Keratinocyte (primary cell): ENCODE measurements around the gene NRP2. TPM values are rescaled to one million over a fixed set of nuclear protein-coding genes. Genes with fewer than 3 reads are reported as not detected.

ENCODE experiments used
- DNase-seq: peaks from one replicate; pipeline ENCODE4 v3.0.0-alpha.2; 2011; ENCODE audit warnings: low read depth, missing footprints, low spot score
- FAIRE-seq: peaks from 2 replicates; lab custom pipeline; 2011; peaks lifted over from hg19 to GRCh38; lab: Jason Lieb, UNC
- H2AFZ ChIP-seq: 2 replicates; pipeline ENCODE4 v1.6.0; 2012; ENCODE audit warnings: low read length, control low read depth, inconsistent platforms; ENCODE audit not compliant: control insufficient read depth
- H3K27ac ChIP-seq: 2 replicates; pipeline ENCODE4 v1.5.1; 2011; ENCODE audit warnings: low read length; ENCODE audit not compliant: control insufficient read depth, insufficient read depth
- H3K27me3 ChIP-seq: 3 replicates; pipeline ENCODE4 v1.6.0; 2011; ENCODE audit warnings: low read length; ENCODE audit not compliant: control insufficient read depth, insufficient read depth; ENCODE audit errors: extremely low read depth
- H3K36me3 ChIP-seq, 2 experiments: 2 replicates in 1 of 2; 3 replicates in 1 of 2; pipeline ENCODE4 v1.5.1; 2011; ENCODE audit warnings: low read length in 2 of 2, mild to moderate bottlenecking in 1 of 2; ENCODE audit not compliant: control insufficient read depth in 2 of 2, insufficient read depth in 2 of 2; ENCODE audit errors: extremely low read depth in 1 of 2
- H3K4me1 ChIP-seq: 3 replicates; pipeline ENCODE4 v1.5.1; 2011; ENCODE audit warnings: low read length; ENCODE audit not compliant: control insufficient read depth, insufficient read depth; ENCODE audit errors: extremely low read depth
- H3K4me2 ChIP-seq: 3 replicates; pipeline ENCODE4 v1.6.0; 2011; ENCODE audit warnings: low read depth, low read length; ENCODE audit not compliant: control insufficient read depth, insufficient read depth; ENCODE audit errors: extremely low read depth
- H3K4me3 ChIP-seq, 3 experiments: fragments of 200-600 bp in 1 of 3; sonication (generic) in 1 of 3; 2 replicates in 2 of 3; 3 replicates in 1 of 3; pipeline ENCODE4 v1.5.1; 2011 to 2016; ENCODE audit warnings: low read length in 3 of 3, mild to moderate bottlenecking in 3 of 3, control low read depth in 2 of 3, inconsistent platforms in 1 of 3, low read depth in 1 of 3, mixed read lengths in 1 of 3, mixed run types in 1 of 3, moderate library complexity in 1 of 3; ENCODE audit not compliant: control insufficient read depth in 2 of 3, insufficient read depth in 2 of 3; ENCODE audit errors: extremely low read depth in 1 of 3
- H3K79me2 ChIP-seq: 2 replicates; pipeline ENCODE4 v1.6.0; 2012; ENCODE audit warnings: low read length; ENCODE audit not compliant: control insufficient read depth, insufficient read depth
- H3K9ac ChIP-seq: 3 replicates; pipeline ENCODE4 v1.6.0; 2011; ENCODE audit warnings: low read length; ENCODE audit not compliant: control insufficient read depth, insufficient read depth; ENCODE audit errors: extremely low read depth
- H3K9me1 ChIP-seq: 3 replicates; pipeline ENCODE4 v1.6.0; 2011; ENCODE audit warnings: low read length; ENCODE audit not compliant: control insufficient read depth, insufficient read depth; ENCODE audit errors: extremely low read depth
- H3K9me3 ChIP-seq: 2 replicates; pipeline ENCODE4 v1.5.1; 2012; ENCODE audit warnings: low read depth, low read length; ENCODE audit not compliant: control insufficient read depth
- H4K20me1 ChIP-seq: 3 replicates; pipeline ENCODE4 v1.6.0; 2011; ENCODE audit warnings: low read length; ENCODE audit not compliant: control insufficient read depth, insufficient read depth; ENCODE audit errors: extremely low read depth
- CTCF ChIP-seq, 3 experiments: IDR thresholded peaks in 1 of 3; conservative IDR thresholded peaks in 1 of 3; optimal IDR thresholded peaks in 1 of 3; 2 replicates in 2 of 3; 3 replicates in 1 of 3; pipeline versions ENCODE3 to v1.5.1; 2011; ENCODE audit warnings: low read length in 3 of 3, mild to moderate bottlenecking in 3 of 3, moderate library complexity in 2 of 3, control low read depth in 1 of 3, inconsistent platforms in 1 of 3; ENCODE audit not compliant: insufficient read depth in 2 of 3; ENCODE audit errors: extremely low read depth in 1 of 3
- EZH2 ChIP-seq: IDR thresholded peaks from one replicate; pipeline ENCODE4 v1.6.1; 2012; ENCODE audit warnings: inconsistent platforms, mild to moderate bottlenecking, low read length, moderate library complexity
- dilution Hi-C: fragments of 300-500 bp; cut with MboI; formaldehyde crosslinking; loops from one replicate; pipeline ENCODE4 v1.7.0; 2020; ENCODE audit warnings: low sequenced_read_pairs; ENCODE audit not compliant: extremely low pct_ligation_motif_present
- polyA plus RNA-seq, 5 experiments: library from polyadenylated mRNA; depleted of rRNA in 3 of 5; stranded (reverse) in 3 of 5; stranded (forward) in 1 of 5; unstranded in 1 of 5; fragments of >200 nt; gene quantifications; 1 replicate in 1 of 5; 2 replicates in 3 of 5; 3 replicates in 1 of 5; pipeline versions ENCODE4 v1.2.1 to v1.2.3, GENCODE V29; 2011 to 2012; ENCODE audit warnings: missing spikeins in 2 of 5, low read depth in 1 of 5, low replicate concordance in 1 of 5

NRP2 gene
- polyA plus RNA-seq, 1 donor (not counting 4 experiments of a cell fraction or from before 2014, with no cell fraction given) = 20.6 TPM

- dilution Hi-C loops = no loop called here
- peaks cover 7 to 51% of the 10 kb centered on the region in 2 experiments for H3K36me3 ChIP-seq
- no peak for FAIRE-seq
Observed at GRCh38 chr2:205744074-205744591, 61.8 kb downstream of the NRP2 start.

GRCh38 chr2:205745661-205746419 is 63.5 kb downstream of the NRP2 start:
- H3K4me3 ChIP-seq = no peak overlapping the region
- H3K4me2 ChIP-seq = peak overlapping the region; percentile 63
- DNase-seq = no peak
- TF ChIP-seq EZH2 (no peak), CTCF (optimal IDR thresholded peaks at IDR 0.05 in 1 of 3, IDR thresholded peaks at IDR 0.05 in 1 of 3, conservative IDR thresholded peaks at IDR 0.05 in 1 of 3; ENCODE audit: extremely low read depth in 1 of 3, insufficient read depth in 2 of 3, low read length in 3 of 3) (peak in 1 of 3 experiments; percentile 22)
- no peaks in the 10 kb centered on the region for H3K27me3 ChIP-seq
- H3K27ac ChIP-seq = peak overlapping the region; percentile 87
- peak overlapping the region; percentile 46 for H2AFZ ChIP-seq
- H3K4me1 ChIP-seq = peaks cover 39% of the 10 kb centered on the region
- no peaks in the 10 kb centered on the region for H3K9me3 ChIP-seq
- H3K9me1 ChIP-seq = no peaks in the 10 kb centered on the region
- no peaks in the 10 kb centered on the region for H3K79me2 ChIP-seq
- FAIRE-seq = peak; percentile 86
- H4K20me1 ChIP-seq = no peaks in the 10 kb centered on the region
- peak overlapping the region; percentile 75 for H3K9ac ChIP-seq
- dilution Hi-C loops = no loop called here
- peaks cover 7 to 37% of the 10 kb centered on the region in 2 experiments for H3K36me3 ChIP-seq

More at GRCh38 chr2:205744074-205744591, 61.8 kb downstream of the NRP2 start:
- no peak overlapping the region for H3K27ac ChIP-seq
- no peaks in the 10 kb centered on the region for H3K9me3 ChIP-seq
- peaks cover 33% of the 10 kb centered on the region for H3K4me1 ChIP-seq
- H3K27me3 ChIP-seq = no peaks in the 10 kb centered on the region
- no peak for DNase-seq
- TF ChIP-seq CTCF (optimal IDR thresholded peaks at IDR 0.05 in 1 of 3, IDR thresholded peaks at IDR 0.05 in 1 of 3, conservative IDR thresholded peaks at IDR 0.05 in 1 of 3; ENCODE audit: extremely low read depth in 1 of 3, insufficient read depth in 2 of 3, low read length in 3 of 3) = no peak
- TF ChIP-seq EZH2 = no peak
- H3K4me2 ChIP-seq = no peak overlapping the region
- no peaks in the 10 kb centered on the region for H4K20me1 ChIP-seq
- no peak overlapping the region for H2AFZ ChIP-seq
- H3K79me2 ChIP-seq = no peaks in the 10 kb centered on the region
- no peak overlapping the region for H3K4me3 ChIP-seq
- H3K9ac ChIP-seq = no peak overlapping the region
- no peaks in the 10 kb centered on the region for H3K9me1 ChIP-seq
